Measurements from ENCODE around the gene PADI4.

Gene PADI4

GRCh38 chr1:17281775-17282181 lies 26.2 kb upstream of the PADI4 start:
- H3K4me3 ChIP-seq (replicated peaks; ENCODE audit: low read depth, low read length): no peak overlapping the region
- DNase-seq (ENCODE audit: extremely low read depth, low read depth): no peak
- TF ChIP-seq, protein P1, sequence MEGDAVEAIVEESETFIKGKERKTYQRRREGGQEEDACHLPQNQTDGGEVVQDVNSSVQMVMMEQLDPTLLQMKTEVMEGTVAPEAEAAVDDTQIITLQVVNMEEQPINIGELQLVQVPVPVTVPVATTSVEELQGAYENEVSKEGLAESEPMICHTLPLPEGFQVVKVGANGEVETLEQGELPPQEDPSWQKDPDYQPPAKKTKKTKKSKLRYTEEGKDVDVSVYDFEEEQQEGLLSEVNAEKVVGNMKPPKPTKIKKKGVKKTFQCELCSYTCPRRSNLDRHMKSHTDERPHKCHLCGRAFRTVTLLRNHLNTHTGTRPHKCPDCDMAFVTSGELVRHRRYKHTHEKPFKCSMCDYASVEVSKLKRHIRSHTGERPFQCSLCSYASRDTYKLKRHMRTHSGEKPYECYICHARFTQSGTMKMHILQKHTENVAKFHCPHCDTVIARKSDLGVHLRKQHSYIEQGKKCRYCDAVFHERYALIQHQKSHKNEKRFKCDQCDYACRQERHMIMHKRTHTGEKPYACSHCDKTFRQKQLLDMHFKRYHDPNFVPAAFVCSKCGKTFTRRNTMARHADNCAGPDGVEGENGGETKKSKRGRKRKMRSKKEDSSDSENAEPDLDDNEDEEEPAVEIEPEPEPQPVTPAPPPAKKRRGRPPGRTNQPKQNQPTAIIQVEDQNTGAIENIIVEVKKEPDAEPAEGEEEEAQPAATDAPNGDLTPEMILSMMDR (IDR thresholded peaks at IDR 0.05; ENCODE audit: low read depth, low read length, missing control alignments): no peak

DNA sequence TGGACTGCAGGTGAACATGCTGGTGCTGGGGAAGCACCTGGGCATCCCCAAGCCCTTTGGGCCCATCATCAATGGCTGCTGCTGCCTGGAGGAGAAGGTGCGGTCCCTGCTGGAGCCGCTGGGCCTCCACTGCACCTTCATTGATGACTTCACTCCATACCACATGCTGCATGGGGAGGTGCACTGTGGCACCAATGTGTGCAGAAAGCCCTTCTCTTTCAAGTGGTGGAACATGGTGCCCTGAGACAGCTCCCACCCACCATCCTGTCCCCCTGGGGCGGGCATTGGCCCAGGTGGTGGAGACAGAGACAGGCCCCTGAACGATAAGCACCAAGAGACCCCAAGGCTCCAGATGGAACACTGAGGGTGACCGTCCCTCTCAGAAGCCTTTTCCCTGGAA lies 25.2 kb upstream of the PADI4 start:
- TF ChIP-seq, protein P1 (IDR thresholded peaks at IDR 0.05; ENCODE audit: low read depth, low read length, missing control alignments): no peak
- no peak overlapping the region for H3K4me3 ChIP-seq (replicated peaks; ENCODE audit: low read depth, low read length)
- no peak for DNase-seq (ENCODE audit: extremely low read depth, low read depth)

- TF ChIP-seq, protein P1 (IDR thresholded peaks at IDR 0.05; ENCODE audit: low read depth, low read length, missing control alignments): no peak
- H3K4me3 ChIP-seq (replicated peaks; ENCODE audit: low read depth, low read length): no peak overlapping the region
- DNase-seq (ENCODE audit: extremely low read depth, low read depth): no peak
Observed at GRCh38 chr1:17286646-17287045, 21.4 kb upstream of the PADI4 start.

GRCh38 chr1:17287130-17287776 lies 20.7 kb upstream of the PADI4 start:
- no peak overlapping the region for H3K4me3 ChIP-seq (replicated peaks; ENCODE audit: low read depth, low read length)
- DNase-seq (ENCODE audit: extremely low read depth, low read depth): no peak
- TF ChIP-seq, protein P1 (IDR thresholded peaks at IDR 0.05; ENCODE audit: low read depth, low read length, missing control alignments): no peak

DNA sequence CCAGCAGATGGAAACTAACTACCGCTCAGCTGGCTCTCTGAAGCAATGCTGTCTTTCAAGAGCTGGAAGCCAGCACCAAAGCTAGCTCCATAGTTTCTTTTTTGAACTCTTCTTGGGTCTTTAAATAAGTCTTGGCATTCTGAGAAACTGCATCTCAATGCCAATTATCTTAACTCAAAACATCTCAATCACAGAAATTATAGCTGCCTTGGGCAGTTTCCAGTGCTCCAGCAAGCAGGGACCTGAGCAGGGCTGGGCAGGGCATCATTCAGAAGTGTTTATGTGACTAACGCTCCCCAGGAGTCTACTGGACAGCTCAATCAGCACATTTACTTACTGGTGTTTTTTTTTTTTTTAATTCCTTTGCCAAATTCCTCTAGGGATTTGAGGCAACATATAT lies 18.3 kb upstream of the PADI4 start:
- TF ChIP-seq, protein P1 (IDR thresholded peaks at IDR 0.05; ENCODE audit: low read depth, low read length, missing control alignments): no peak
- DNase-seq (ENCODE audit: extremely low read depth, low read depth): no peak
- no peak overlapping the region for H3K4me3 ChIP-seq (replicated peaks; ENCODE audit: low read depth, low read length)

DNA sequence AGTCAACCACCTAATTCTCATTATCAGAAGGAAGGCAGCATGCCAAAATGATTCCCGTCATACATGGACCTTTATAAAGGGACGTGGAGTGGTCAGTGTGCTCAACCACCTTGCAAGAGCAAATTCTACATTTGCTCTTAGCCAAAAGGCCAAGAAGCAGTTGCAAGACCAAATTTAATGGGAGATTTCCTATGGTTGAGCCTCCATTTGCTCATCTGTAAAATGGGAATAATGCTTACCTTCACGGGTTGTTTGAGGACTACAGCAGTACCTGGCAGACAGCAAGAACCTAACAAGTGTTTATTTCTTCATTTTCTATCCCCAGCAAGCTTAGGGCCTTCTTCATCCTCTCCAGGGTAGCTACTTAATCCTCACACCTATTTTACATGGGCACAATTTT lies 17.4 kb upstream of the PADI4 start:
- TF ChIP-seq, protein P1 (IDR thresholded peaks at IDR 0.05; ENCODE audit: low read depth, low read length, missing control alignments): no peak
- H3K4me3 ChIP-seq (replicated peaks; ENCODE audit: low read depth, low read length): no peak overlapping the region
- no peak for DNase-seq (ENCODE audit: extremely low read depth, low read depth)
